Ectodermal cell (in vitro differentiated cells): ENCODE results near the gene FMO5.

Experiments used
- H3K27ac ChIP-seq: 2 replicates; pipeline ENCODE4 v1.7.0; 2013; ENCODE audit warnings: mild to moderate bottlenecking, low read depth, low read length; ENCODE audit not compliant: insufficient read depth, poor library complexity, severe bottlenecking
- H3K27me3 ChIP-seq: 2 replicates; pipeline ENCODE4 v1.7.0; 2013; ENCODE audit warnings: mild to moderate bottlenecking, low read length; ENCODE audit not compliant: insufficient read depth, control insufficient read depth, poor library complexity, severe bottlenecking
- H3K36me3 ChIP-seq: one replicate; pipeline ENCODE4 v1.7.0; 2013; ENCODE audit warnings: low read length; ENCODE audit not compliant: control insufficient read depth, insufficient read depth
- H3K4me1 ChIP-seq: one replicate; pipeline ENCODE4 v1.7.0; 2013; ENCODE audit warnings: low read length; ENCODE audit not compliant: control insufficient read depth, insufficient read depth
- H3K4me3 ChIP-seq: 2 replicates; pipeline ENCODE4 v1.7.0; 2013; ENCODE audit warnings: low read depth, low read length, control low read depth; ENCODE audit not compliant: insufficient read depth
- H3K9me3 ChIP-seq: 2 replicates; pipeline ENCODE4 v1.7.0; 2013; ENCODE audit warnings: mild to moderate bottlenecking, low read length, moderate library complexity; ENCODE audit not compliant: control insufficient read depth
- WGBS, 2 experiments: methylation state at CpG; one replicate each; pipeline ENCODE4 v1.1.7; 2013; ENCODE audit warnings: missing lambda C conversion rate in 2 of 2; 5-methylcytosine and 5-hydroxymethylcytosine counted together

Gene FMO5

GRCh38 chr1:147247656-147248238 is 22.6 kb upstream of the FMO5 start:
- H3K27me3 ChIP-seq: no peaks in the 10 kb centered on the region
- no peaks in the 10 kb centered on the region for H3K9me3 ChIP-seq
- H3K4me3 ChIP-seq: no peak overlapping the region
- H3K36me3 ChIP-seq: no peaks in the 10 kb centered on the region
- peaks cover 8% of the 10 kb centered on the region for H3K4me1 ChIP-seq
- no peak overlapping the region for H3K27ac ChIP-seq
- WGBS, 2 experiments: 95 to 99% methylated on average over 4 of the region's 4 CpGs

- WGBS, 2 experiments: 72 to 83% methylated on average over 2 of the region's 2 CpGs
- Histone ChIP-seq H3K27me3 (peaks cover 1% of the 10 kb centered on the region), H3K36me3 (no peaks in the 10 kb centered on the region), H3K4me3 (no peak overlapping the region), H3K27ac (no peak overlapping the region), H3K4me1 (peaks cover 8% of the 10 kb centered on the region), H3K9me3 (no peaks in the 10 kb centered on the region)
Measured at GRCh38 chr1:147246910-147247655, 21.9 kb upstream of the FMO5 start.

GRCh38 chr1:147246044-147246690 is 21.0 kb upstream of the FMO5 start:
- Histone ChIP-seq H3K27me3 (peaks cover 7% of the 10 kb centered on the region), H3K4me3 (no peak overlapping the region)
- 96 to 100% methylated on average over 2 of the region's 2 CpGs for WGBS, 2 experiments

GRCh38 chr1:147245586-147246021 is 20.5 kb upstream of the FMO5 start:
- Histone ChIP-seq H3K27ac (no peak overlapping the region), H3K4me1 (peaks cover 8% of the 10 kb centered on the region), H3K36me3 (no peaks in the 10 kb centered on the region), H3K4me3 (no peak overlapping the region), H3K9me3 (no peaks in the 10 kb centered on the region), H3K27me3 (peaks cover 7% of the 10 kb centered on the region)
- 93 to 96% methylated on average over 3 of the region's 3 CpGs for WGBS, 2 experiments

More at GRCh38 chr1:147246044-147246690, 21.0 kb upstream of the FMO5 start:
- Histone ChIP-seq H3K4me1 (peaks cover 8% of the 10 kb centered on the region), H3K36me3 (no peaks in the 10 kb centered on the region), H3K9me3 (no peaks in the 10 kb centered on the region), H3K27ac (no peak overlapping the region)

GRCh38 chr1:147245129-147245528 is 20.0 kb upstream of the FMO5 start:
- Histone ChIP-seq H3K4me3 (no peak overlapping the region), H3K4me1 (peaks cover 6% of the 10 kb centered on the region), H3K27me3 (peaks cover 7% of the 10 kb centered on the region), H3K9me3 (no peaks in the 10 kb centered on the region), H3K27ac (no peak overlapping the region), H3K36me3 (no peaks in the 10 kb centered on the region)
- 85 to 87% methylated on average over 6 of the region's 6 CpGs for WGBS, 2 experiments

GRCh38 chr1:147243841-147244240 is 18.7 kb upstream of the FMO5 start:
- H3K4me3 ChIP-seq: peak overlapping the region; percentile 97
- no peak overlapping the region for H3K27ac ChIP-seq

GRCh38 chr1:147243228-147243685 is 18.1 kb upstream of the FMO5 start:
- Histone ChIP-seq H3K27me3 (peaks cover 7% of the 10 kb centered on the region), H3K9me3 (no peaks in the 10 kb centered on the region), H3K4me1 (peaks cover 4% of the 10 kb centered on the region), H3K36me3 (no peaks in the 10 kb centered on the region), H3K27ac (no peak overlapping the region), H3K4me3 (peak overlapping the region; percentile 97)
- 0% methylated on average over 27 to 28 of the region's 30 CpGs for WGBS, 2 experiments

More at GRCh38 chr1:147243841-147244240, 18.7 kb upstream of the FMO5 start:
- WGBS, 2 experiments: 10 to 17% methylated on average over 4 of the region's 4 CpGs
- Histone ChIP-seq H3K36me3 (no peaks in the 10 kb centered on the region), H3K4me1 (peaks cover 4% of the 10 kb centered on the region), H3K9me3 (no peaks in the 10 kb centered on the region), H3K27me3 (peaks cover 7% of the 10 kb centered on the region)

GRCh38 chr1:147242449-147243227 is 17.5 kb upstream of the FMO5 start, which contains the start of gene CHD1L:
Gene CHD1L, plus strand, starts transcription at chr1:147242684. Its CDS starts 20 bp downstream, at chr1:147242704.
- Histone ChIP-seq H3K36me3 (no peaks in the 10 kb centered on the region), H3K4me3 (peak within 1 kb of the TSS; percentile 97), H3K27me3 (peaks cover 7% of the 10 kb centered on the region), H3K9me3 (no peaks in the 10 kb centered on the region), H3K27ac (peak within 1 kb of the TSS; percentile 85), H3K4me1 (peaks cover 4% of the 10 kb centered on the region)
- 1% methylated on average over 82 of the region's 82 CpGs for WGBS, 2 experiments

- 64 to 69% methylated on average over 9 of the region's 9 CpGs for WGBS, 2 experiments
- Histone ChIP-seq H3K36me3 (no peaks in the 10 kb centered on the region), H3K27ac (no peak overlapping the region), H3K9me3 (no peaks in the 10 kb centered on the region), H3K27me3 (peaks cover 7% of the 10 kb centered on the region), H3K4me3 (peak overlapping the region; percentile 97), H3K4me1 (peaks cover under 1% of the 10 kb centered on the region)
Measured at GRCh38 chr1:147241934-147242448, 16.9 kb upstream of the FMO5 start.
